Measurements from ENCODE around the gene RANGAP1. TPM values are rescaled to one million over a fixed set of nuclear protein-coding genes. Genes with fewer than 3 reads are reported as not detected.

RANGAP1 gene, protein sequence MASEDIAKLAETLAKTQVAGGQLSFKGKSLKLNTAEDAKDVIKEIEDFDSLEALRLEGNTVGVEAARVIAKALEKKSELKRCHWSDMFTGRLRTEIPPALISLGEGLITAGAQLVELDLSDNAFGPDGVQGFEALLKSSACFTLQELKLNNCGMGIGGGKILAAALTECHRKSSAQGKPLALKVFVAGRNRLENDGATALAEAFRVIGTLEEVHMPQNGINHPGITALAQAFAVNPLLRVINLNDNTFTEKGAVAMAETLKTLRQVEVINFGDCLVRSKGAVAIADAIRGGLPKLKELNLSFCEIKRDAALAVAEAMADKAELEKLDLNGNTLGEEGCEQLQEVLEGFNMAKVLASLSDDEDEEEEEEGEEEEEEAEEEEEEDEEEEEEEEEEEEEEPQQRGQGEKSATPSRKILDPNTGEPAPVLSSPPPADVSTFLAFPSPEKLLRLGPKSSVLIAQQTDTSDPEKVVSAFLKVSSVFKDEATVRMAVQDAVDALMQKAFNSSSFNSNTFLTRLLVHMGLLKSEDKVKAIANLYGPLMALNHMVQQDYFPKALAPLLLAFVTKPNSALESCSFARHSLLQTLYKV
- 100 to 1,000 TPM; 176 to 177 TPM for total RNA-seq

- Mint-ChIP-seq H3K4me3 (peak within 1 kb of the TSS; percentile 89), H3K36me3 (peaks cover 23% of the 10 kb centered on the region), H3K4me1 (peaks cover 27% of the 10 kb centered on the region), H3K9me3 (no peaks in the 10 kb centered on the region), H3K27ac (peak within 1 kb of the TSS; percentile 97), H3K27me3 (no peaks in the 10 kb centered on the region)
- peak; percentile 99 for DNase-seq
These were observed at the start of gene RANGAP1 for GRCh38 chr22:41285820-41286638. Gene RANGAP1, minus strand, starts transcription at chr22:41286187. Its CDS starts 5,143 bp downstream, at chr22:41281044.

DNA sequence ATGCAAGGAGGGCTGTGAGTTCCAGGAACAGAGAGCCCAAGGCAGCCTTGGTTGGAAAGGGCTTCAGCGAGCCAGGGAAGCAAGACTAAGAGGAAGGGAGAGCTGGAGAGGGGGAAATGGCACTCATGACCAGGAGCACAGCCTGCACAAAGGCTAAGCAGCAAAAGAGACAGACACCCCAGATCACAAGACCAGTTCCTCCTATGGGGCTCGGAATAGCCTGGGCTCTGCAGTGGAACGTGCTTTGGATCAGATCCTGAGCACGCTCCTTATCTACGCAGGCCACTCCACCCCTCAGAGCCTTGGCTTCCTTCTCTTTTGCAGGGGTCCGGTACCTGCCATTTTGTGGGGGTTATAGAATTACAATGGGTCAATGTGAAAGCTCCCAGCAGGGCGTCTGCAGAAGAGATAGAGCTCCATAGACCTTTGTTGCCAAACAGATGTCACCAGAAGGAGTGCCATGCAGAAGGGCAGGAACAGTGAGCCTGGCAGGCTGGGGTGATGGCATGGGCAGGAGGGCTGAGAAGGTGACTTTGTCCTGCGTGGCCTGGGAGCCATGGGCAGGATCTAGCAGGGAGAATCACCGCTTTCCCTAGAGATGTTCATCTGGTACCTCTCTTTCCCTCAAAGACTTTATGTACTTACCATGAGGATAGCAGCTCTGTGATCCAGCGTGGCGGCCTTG, 49.1 kb upstream of the RANGAP1 start:
- Mint-ChIP-seq H3K27ac (peak overlapping the region; percentile 6), H3K36me3 (peaks cover 9% of the 10 kb centered on the region), H3K27me3 (no peaks in the 10 kb centered on the region), H3K4me1 (peaks cover 11% of the 10 kb centered on the region), H3K4me3 (no peak overlapping the region), H3K9me3 (no peaks in the 10 kb centered on the region)
- no peak for DNase-seq

GRCh38 chr22:41334215-41334614, 48.2 kb upstream of the RANGAP1 start:
- Mint-ChIP-seq H3K4me3 (no peak overlapping the region), H3K9me3 (no peaks in the 10 kb centered on the region), H3K27me3 (no peaks in the 10 kb centered on the region), H3K36me3 (peaks cover 9% of the 10 kb centered on the region), H3K4me1 (peaks cover 11% of the 10 kb centered on the region), H3K27ac (no peak overlapping the region)
- no peak for DNase-seq

DNA sequence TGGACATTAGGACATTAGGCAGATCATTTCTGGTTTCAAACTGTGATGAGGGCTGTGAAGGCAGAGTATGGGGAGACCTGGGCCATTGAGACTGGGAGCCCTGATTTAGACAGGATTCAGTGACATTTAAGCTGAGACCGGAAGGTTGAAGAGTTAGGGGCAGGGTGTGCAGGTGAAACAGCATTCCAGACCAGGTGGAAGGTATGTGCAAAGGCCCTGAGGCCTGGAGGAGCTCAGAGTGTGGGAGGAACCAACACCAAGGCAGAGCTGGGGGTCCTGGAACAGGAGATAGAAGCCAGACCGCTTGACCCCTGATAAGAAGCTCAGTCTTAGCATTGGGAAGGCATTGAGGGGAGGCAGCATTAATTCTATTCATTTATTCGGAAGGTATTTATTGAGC, 47.8 kb upstream of the RANGAP1 start:
- Mint-ChIP-seq H3K4me1 (peaks cover 11% of the 10 kb centered on the region), H3K9me3 (no peaks in the 10 kb centered on the region), H3K36me3 (peaks cover 9% of the 10 kb centered on the region), H3K27ac (no peak overlapping the region), H3K4me3 (no peak overlapping the region), H3K27me3 (no peaks in the 10 kb centered on the region)
- no peak for DNase-seq

DNA sequence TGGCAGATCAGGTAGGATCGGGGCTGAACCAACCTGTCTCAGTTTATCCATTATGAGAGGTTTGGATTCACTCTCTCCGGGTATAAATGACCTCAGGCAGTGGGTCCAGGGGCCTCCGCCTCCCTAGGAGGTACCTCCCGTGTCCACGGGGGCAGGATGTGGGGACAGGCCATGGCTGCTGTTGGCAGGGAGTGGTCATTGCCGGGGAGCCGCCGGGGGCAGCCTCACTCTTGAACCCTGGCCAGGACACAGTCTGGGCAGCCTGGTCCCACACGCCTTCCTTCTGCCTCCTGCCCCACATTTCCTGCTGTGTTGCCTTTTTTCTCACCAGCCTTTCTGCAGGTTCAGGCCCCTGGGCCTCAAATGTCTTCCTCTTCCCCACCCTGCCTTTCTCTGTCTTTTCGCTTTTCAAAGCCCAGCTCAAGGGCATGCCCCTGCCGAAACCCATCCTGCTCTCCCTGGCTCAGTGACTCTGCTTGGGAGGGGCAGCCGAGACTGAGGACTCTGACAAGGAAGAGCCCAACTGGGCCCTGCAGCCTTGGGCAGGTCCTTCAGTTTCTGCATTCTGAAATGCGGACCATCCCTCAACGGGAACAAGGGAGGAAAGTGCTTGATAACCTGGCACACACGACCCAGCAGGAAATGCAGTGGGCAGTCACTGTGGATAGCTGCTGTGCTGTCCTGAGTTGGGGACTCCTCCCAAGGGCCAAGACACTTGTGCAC, 46.4 kb upstream of the RANGAP1 start:
- Mint-ChIP-seq H3K36me3 (peaks cover 9% of the 10 kb centered on the region), H3K4me3 (no peak overlapping the region), H3K27ac (no peak overlapping the region), H3K27me3 (no peaks in the 10 kb centered on the region), H3K9me3 (no peaks in the 10 kb centered on the region), H3K4me1 (peaks cover 11% of the 10 kb centered on the region)
- DNase-seq = no peak

DNA sequence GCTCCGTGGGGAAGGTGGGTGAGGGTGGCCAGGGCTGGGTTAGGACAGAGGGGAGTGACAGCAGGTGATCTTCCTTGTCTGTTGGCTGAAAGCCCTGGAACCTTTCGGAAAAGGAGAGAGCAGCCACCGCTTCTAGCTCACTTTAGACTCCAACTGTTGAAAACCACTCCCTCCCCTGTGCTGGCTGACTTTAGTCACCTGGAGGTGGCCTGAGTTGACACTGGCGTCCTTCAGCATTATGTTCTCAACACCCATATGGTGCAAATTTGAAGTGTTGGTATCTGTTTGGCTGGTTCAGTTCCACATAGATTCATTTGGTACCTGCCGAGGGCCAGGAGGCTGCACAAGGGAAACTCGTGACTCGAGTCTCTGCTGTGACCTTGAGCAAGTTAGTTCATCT, 44.2 kb upstream of the RANGAP1 start:
- no peak for DNase-seq
- H3K4me1 Mint-ChIP-seq = peaks cover 2% of the 10 kb centered on the region
- H3K9me3 Mint-ChIP-seq = no peaks in the 10 kb centered on the region
- H3K4me3 Mint-ChIP-seq = no peak overlapping the region
- H3K36me3 Mint-ChIP-seq = peaks cover 8% of the 10 kb centered on the region
- H3K27ac Mint-ChIP-seq = no peak overlapping the region
- no peaks in the 10 kb centered on the region for H3K27me3 Mint-ChIP-seq

GRCh38 chr22:41327124-41327523, 41.1 kb upstream of the RANGAP1 start:
- no peaks in the 10 kb centered on the region for H3K27me3 Mint-ChIP-seq
- H3K27ac Mint-ChIP-seq = no peak overlapping the region
- H3K36me3 Mint-ChIP-seq = peaks cover 15% of the 10 kb centered on the region
- DNase-seq = no peak
- no peaks in the 10 kb centered on the region for H3K4me1 Mint-ChIP-seq
- H3K9me3 Mint-ChIP-seq = no peaks in the 10 kb centered on the region
- no peak overlapping the region for H3K4me3 Mint-ChIP-seq

- no peaks in the 10 kb centered on the region for H3K4me1 Mint-ChIP-seq
- no peak overlapping the region for H3K4me3 Mint-ChIP-seq
- peaks cover 18% of the 10 kb centered on the region for H3K36me3 Mint-ChIP-seq
- no peak overlapping the region for H3K27ac Mint-ChIP-seq
- no peaks in the 10 kb centered on the region for H3K27me3 Mint-ChIP-seq
- DNase-seq = no peak
- no peaks in the 10 kb centered on the region for H3K9me3 Mint-ChIP-seq
These were observed 39.0 kb upstream of the RANGAP1 start for GRCh38 chr22:41324821-41325528.

GRCh38 chr22:41320416-41321240, 34.6 kb upstream of the RANGAP1 start:
- DNase-seq = no peak
- Mint-ChIP-seq H3K4me1 (peaks cover 4% of the 10 kb centered on the region), H3K36me3 (peaks cover 25% of the 10 kb centered on the region), H3K9me3 (no peaks in the 10 kb centered on the region), H3K4me3 (no peak overlapping the region), H3K27me3 (no peaks in the 10 kb centered on the region), H3K27ac (no peak overlapping the region)

- DNase-seq = no peak
- peaks cover 18% of the 10 kb centered on the region for H3K4me1 Mint-ChIP-seq
- no peaks in the 10 kb centered on the region for H3K27me3 Mint-ChIP-seq
- H3K36me3 Mint-ChIP-seq = peaks cover 16% of the 10 kb centered on the region
- H3K27ac Mint-ChIP-seq = no peak overlapping the region
- no peak overlapping the region for H3K4me3 Mint-ChIP-seq
- H3K9me3 Mint-ChIP-seq = no peaks in the 10 kb centered on the region
These were observed 29.6 kb upstream of the RANGAP1 start for GRCh38 chr22:41315586-41315985.

GRCh38 chr22:41314821-41315220, 28.8 kb upstream of the RANGAP1 start:
- no peaks in the 10 kb centered on the region for H3K9me3 Mint-ChIP-seq
- H3K4me3 Mint-ChIP-seq = no peak overlapping the region
- peaks cover 21% of the 10 kb centered on the region for H3K4me1 Mint-ChIP-seq
- DNase-seq = no peak
- no peaks in the 10 kb centered on the region for H3K27me3 Mint-ChIP-seq
- H3K36me3 Mint-ChIP-seq = peaks cover 17% of the 10 kb centered on the region
- H3K27ac Mint-ChIP-seq = no peak overlapping the region

DNA sequence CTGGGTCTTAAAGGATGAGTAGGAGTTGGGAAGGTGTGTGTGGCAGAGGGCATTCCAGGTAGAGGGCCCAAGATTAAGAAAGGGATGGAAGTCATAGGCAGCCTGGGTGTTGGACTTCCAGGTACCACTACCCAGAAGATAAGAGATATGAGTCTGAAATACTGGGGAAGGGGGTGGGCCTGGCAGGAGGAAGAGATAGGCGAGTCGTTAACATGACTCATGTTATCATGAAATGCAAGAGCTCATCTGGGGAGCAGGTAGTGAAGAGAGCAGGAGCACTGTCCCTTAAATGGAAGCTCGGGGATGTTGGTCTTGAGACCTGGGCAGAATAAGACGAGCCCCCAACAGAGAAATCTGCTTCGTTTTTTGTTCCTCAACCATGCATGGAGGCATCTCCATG, 25.5 kb upstream of the RANGAP1 start:
- Mint-ChIP-seq H3K9me3 (no peaks in the 10 kb centered on the region), H3K36me3 (peaks cover 18% of the 10 kb centered on the region), H3K27ac (no peak overlapping the region), H3K4me3 (no peak overlapping the region), H3K27me3 (no peaks in the 10 kb centered on the region), H3K4me1 (peaks cover 31% of the 10 kb centered on the region)
- no peak for DNase-seq

- Mint-ChIP-seq H3K27ac (no peak overlapping the region), H3K27me3 (no peaks in the 10 kb centered on the region)
These were observed 24.3 kb upstream of the RANGAP1 start for GRCh38 chr22:41310336-41310735.

More at GRCh38 chr22:41310336-41310735, 24.3 kb upstream of the RANGAP1 start:
- Mint-ChIP-seq H3K4me1 (peaks cover 36% of the 10 kb centered on the region), H3K36me3 (peaks cover 18% of the 10 kb centered on the region), H3K9me3 (no peaks in the 10 kb centered on the region), H3K4me3 (no peak overlapping the region)
- no peak for DNase-seq

All from activated naive CD8-positive, alpha-beta T cell treated with anti-CD3 and anti-CD28 coated beads for 36 hours (primary cell).